ENCODE data around the gene TRIM71. TPM values are rescaled to one million over a fixed set of nuclear protein-coding genes. Genes with fewer than 3 reads are reported as not detected.

TRIM71 gene
- total and polyA plus RNA-seq, 2 of the 13 experiments (the other 11 are each of a cell fraction or from before 2014, with no cell fraction given) = 21.7 to 76.9 TPM

- TF ChIP-seq BCL3 (CRISPR knock-in tag; IDR thresholded peaks at IDR 0.05) (peak; percentile 35; the same call in 1 of the 2 replicates), RFXAP (CRISPR knock-in tag; IDR thresholded peaks at IDR 0.05; ENCODE audit: borderline replicate concordance) (no peak), MTF2 (CRISPR knock-in tag; IDR thresholded peaks at IDR 0.05; ENCODE audit: borderline replicate concordance) (no peak), MATR3 (CRISPR knock-in tag; IDR thresholded peaks at IDR 0.05) (no peak), ZGPAT (CRISPR knock-in tag; IDR thresholded peaks at IDR 0.05) (peak; percentile 79), FOXO1 (CRISPR knock-in tag; IDR thresholded peaks at IDR 0.05) (no peak; the same call in none of the 2 replicates), TBP (CRISPR knock-in tag; IDR thresholded peaks at IDR 0.05) (no peak), ZNF317 (CRISPR knock-in tag; IDR thresholded peaks at IDR 0.05) (peak; percentile 59; the same call in 1 of the 2 replicates), ZSCAN20 (CRISPR knock-in tag; IDR thresholded peaks at IDR 0.05; ENCODE audit: borderline replicate concordance) (no peak), TGIF2 (CRISPR knock-in tag; IDR thresholded peaks at IDR 0.05) (peak; percentile 68; the same call in 1 of the 2 replicates), MLX (CRISPR knock-in tag; IDR thresholded peaks at IDR 0.05) (peak; percentile 19; the same call in 1 of the 2 replicates), HNRNPUL1 (IDR thresholded peaks at IDR 0.05; ENCODE audit: low read depth, low read length) (peak; percentile 81; the same call in 1 of the 2 replicates), ZSCAN5A (CRISPR knock-in tag; IDR thresholded peaks at IDR 0.05; ENCODE audit: borderline replicate concordance) (no peak), IRF1 (CRISPR knock-in tag; IDR thresholded peaks at IDR 0.05; ENCODE audit: low read depth) (no peak), USF2 (IDR thresholded peaks at IDR 0.05; ENCODE audit: low read depth, low read length) (no peak), USF2 (CRISPR knock-in tag; IDR thresholded peaks at IDR 0.05; ENCODE audit: borderline replicate concordance) (no peak), FOXC1 (CRISPR knock-in tag; IDR thresholded peaks at IDR 0.05; ENCODE audit: borderline replicate concordance) (no peak; the same call in 1 of the 2 replicates), HOXA7 (CRISPR knock-in tag; IDR thresholded peaks at IDR 0.05) (no peak), TERF1 (CRISPR knock-in tag; IDR thresholded peaks at IDR 0.05) (no peak)
Observed at GRCh38 chr3:32840086-32840841, 22.5 kb downstream of the TRIM71 start (continued).

Measured in HepG2 (cell line).